HepG2 (cell line): ENCODE results near the gene ANXA11. TPM values are rescaled to one million over a fixed set of nuclear protein-coding genes. Genes with fewer than 3 reads are reported as not detected.

ENCODE experiments used
- ATAC-seq: fragments of 200-7000 bp; cut with Tn5 transposase; 3 replicates; pipeline ENCODE4 v1.9.1; 2020; ENCODE audit warnings: mild to moderate bottlenecking, moderate library complexity
- BruUV-seq: library from RNA; stranded (reverse); fragments of 400-500 nt; replicated peaks from 2 replicates; lab custom pipeline; 2021; lab: Mats Ljungman, UMichigan
- CTCF ChIA-PET: fragments of 300-600 bp; formaldehyde crosslinking; extraction: SDS; loops from one replicate; lab custom pipeline; 2021; ENCODE audit warnings: low total read pairs, inconsistent platforms, low intra/inter-chr PET ratio; lab: Yijun Ruan, JAX
- POLR2A ChIA-PET: fragments of 350-600 bp; sonication (Branson Sonifier 250); formaldehyde crosslinking; loops from one replicate; lab custom pipeline; 2020; ENCODE audit warnings: antibody characterized with exemption, inconsistent platforms; lab: Yijun Ruan, JAX
- DNase-seq: peaks from one replicate; pipeline ENCODE4 v3.0.0-alpha.2; 2015; ENCODE audit warnings: low spot score
- FAIRE-seq: peaks from 3 replicates; lab custom pipeline; 2011; peaks lifted over from hg19 to GRCh38; lab: Jason Lieb, UNC
- H2AFZ ChIP-seq: one replicate; pipeline ENCODE4 v1.6.1; 2011; ENCODE audit warnings: low read length, inconsistent platforms
- H3K27ac ChIP-seq: fragments of 300-600 bp; 3 replicates; pipeline ENCODE4 v1.8.0; 2011; ENCODE audit warnings: mixed run types, mild to moderate bottlenecking, mixed read lengths, low read length, inconsistent platforms; ENCODE audit not compliant: insufficient read depth; ENCODE audit errors: extremely low read length
- H3K27me3 ChIP-seq, 2 experiments: fragments of 200-600 bp in 1 of 2; 2 replicates in 1 of 2; 3 replicates in 1 of 2; pipeline versions ENCODE4 v1.6.0 to v1.8.0; 2011; ENCODE audit warnings: low read length in 2 of 2, mild to moderate bottlenecking in 2 of 2, moderate library complexity in 2 of 2, inconsistent platforms in 1 of 2; ENCODE audit not compliant: insufficient read depth in 2 of 2, control insufficient read depth in 1 of 2
- H3K36me3 ChIP-seq, 2 experiments: fragments of 200-600 bp in 1 of 2; replicated peaks in 1 of 2; 2 replicates in 1 of 2; 3 replicates in 1 of 2; pipeline versions ENCODE4 v1.5.1 to v1.8.0; 2011; ENCODE audit warnings: low read length in 2 of 2, inconsistent platforms in 1 of 2; ENCODE audit not compliant: insufficient read depth in 2 of 2, control insufficient read depth in 1 of 2
- H3K4me1 ChIP-seq: 2 replicates; pipeline ENCODE4 v1.5.1; 2012; ENCODE audit warnings: low read length, inconsistent platforms; ENCODE audit not compliant: insufficient read depth
- H3K4me2 ChIP-seq: 2 replicates; pipeline ENCODE4 v1.6.0; 2011; ENCODE audit warnings: low read depth, low read length, inconsistent platforms
- H3K4me3 ChIP-seq, 3 experiments: fragments of 200-600 bp in 1 of 3; sonication (generic), shearing (Covaris generic) in 1 of 3; replicated peaks in 1 of 3; 2 replicates each; pipeline ENCODE4 v1.5.1; 2011 to 2016; ENCODE audit warnings: low read length in 3 of 3, inconsistent platforms in 2 of 3, low read depth in 2 of 3, mild to moderate bottlenecking in 2 of 3, control low read depth in 1 of 3, mixed read lengths in 1 of 3; ENCODE audit not compliant: insufficient read depth in 1 of 3
- H3K79me2 ChIP-seq: one replicate; pipeline ENCODE4 v1.6.1; 2011; ENCODE audit warnings: low read length, inconsistent platforms; ENCODE audit not compliant: insufficient read depth
- H3K9ac ChIP-seq: 2 replicates; pipeline ENCODE4 v1.6.0; 2011; ENCODE audit warnings: mild to moderate bottlenecking, low read depth, low read length, inconsistent platforms; ENCODE audit not compliant: insufficient read depth
- H3K9me3 ChIP-seq: 2 replicates; pipeline ENCODE4 v1.5.1; 2012; ENCODE audit warnings: mild to moderate bottlenecking, low read length
- H4K20me1 ChIP-seq: 2 replicates; pipeline ENCODE4 v1.6.0; 2011; ENCODE audit warnings: inconsistent platforms, mild to moderate bottlenecking, low read length, moderate library complexity; ENCODE audit not compliant: insufficient read depth
- KLF16 ChIP-seq, 2 experiments: sonication (generic) in 1 of 2; formaldehyde crosslinking in 1 of 2; IDR thresholded peaks; 2 replicates each; pipeline versions ENCODE4 v1.6.1 to v1.8.0; 2016 to 2023; ENCODE audit warnings: missing genetic modification reagents in 2 of 2, missing compliant biosample characterization in 1 of 2
- MIER3 ChIP-seq: IDR thresholded peaks from 2 replicates; pipeline ENCODE4 v1.6.1; 2016; ENCODE audit warnings: missing compliant biosample characterization, borderline replicate concordance
- NCOA1 ChIP-seq: sonication (generic); formaldehyde crosslinking; IDR thresholded peaks from 2 replicates; pipeline ENCODE4 v1.9.0; 2021; ENCODE audit warnings: missing genetic modification reagents
- POGK ChIP-seq: sonication (generic); formaldehyde crosslinking; conservative IDR thresholded peaks from 2 replicates; pipeline ENCODE4 v1.8.0; 2022; ENCODE audit warnings: mild to moderate bottlenecking, moderate library complexity, missing genetic modification reagents
- PRDM4 ChIP-seq: sonication (generic); formaldehyde crosslinking; IDR thresholded peaks from 2 replicates; pipeline ENCODE4 v1.9.0; 2021; ENCODE audit warnings: missing genetic modification reagents, borderline replicate concordance
- SP2 ChIP-seq: sonication (generic); formaldehyde crosslinking; IDR thresholded peaks from 2 replicates; pipeline ENCODE4 v1.5.1; 2020; ENCODE audit warnings: mild to moderate bottlenecking, missing genetic modification reagents
- ZBTB42 ChIP-seq: sonication (generic); formaldehyde crosslinking; IDR thresholded peaks from 2 replicates; pipeline ENCODE4 v1.5.0; 2020; ENCODE audit warnings: mild to moderate bottlenecking, missing genetic modification reagents
- ZFP91 ChIP-seq: sonication (generic); formaldehyde crosslinking; IDR thresholded peaks from 2 replicates; pipeline ENCODE4 v1.9.0; 2022; ENCODE audit warnings: missing genetic modification reagents, mild to moderate bottlenecking, borderline replicate concordance
- ZNF260 ChIP-seq: sonication (generic); formaldehyde crosslinking; IDR thresholded peaks from 2 replicates; pipeline ENCODE4 v1.4.0; 2020; ENCODE audit warnings: missing genetic modification reagents, low read depth, mild to moderate bottlenecking, borderline replicate concordance
- ZNF446 ChIP-seq: sonication (generic); formaldehyde crosslinking; IDR thresholded peaks from 2 replicates; pipeline ENCODE4 v1.5.0; 2020; ENCODE audit warnings: mild to moderate bottlenecking, missing genetic modification reagents
- ZNF513 ChIP-seq: sonication (generic); formaldehyde crosslinking; conservative IDR thresholded peaks from 2 replicates; pipeline ENCODE4 v1.5.0; 2020; ENCODE audit warnings: missing genetic modification reagents
- ZNF800 ChIP-seq: sonication (generic); formaldehyde crosslinking; IDR thresholded peaks from 2 replicates; pipeline ENCODE4 v1.4.0; 2020; ENCODE audit warnings: missing genetic modification reagents
- WGBS: methylation state at CpG from one replicate; pipeline ENCODE4 v1.1.6; 2017; ENCODE audit warnings: low lambda C conversion rate; 5-methylcytosine and 5-hydroxymethylcytosine counted together
- in situ Hi-C: cut with HindIII; loops from 2 replicates; pipeline ENCODE4 v1.10.0; 2017; ENCODE audit warnings: low pct_unique_long_range_greater_than_20kb; ENCODE audit not compliant: extremely low pct_ligation_motif_present
- intact Hi-C: fragments of 100-400 bp; cut with micrococcal nuclease; formaldehyde crosslinking; loops from one replicate; pipeline ENCODE4 v1.10.0; 2022; ENCODE audit not compliant: unreplicated experiment
- polyA plus RNA-seq, 8 experiments: library from polyadenylated mRNA; depleted of rRNA in 3 of 8; stranded (reverse) in 7 of 8; unstranded in 1 of 8; fragments of >200 nt; fragmentation: Illumina TruSeq in 4 of 8; extraction: Trizol in 4 of 8; gene quantifications; 2 replicates each; pipeline versions ENCODE4 v1.2.1 to v1.2.3, GENCODE V29; 2011 to 2016; ENCODE audit warnings: low read depth in 4 of 8, missing spikeins in 1 of 8, mixed read lengths in 1 of 8; ENCODE audit not compliant: insufficient read depth in 1 of 8
- total RNA-seq, 5 experiments: library from RNA; depleted of rRNA; stranded (reverse); fragments of >200 nt; fragmentation: Illumina TruSeq; extraction: Trizol; gene quantifications; 2 replicates each; pipeline ENCODE4 v1.2.3, GENCODE V29; 2016; ENCODE audit warnings: low read depth in 1 of 5

Gene ANXA11
- total and polyA plus RNA-seq, 2 of the 13 experiments (the other 11 are each of a cell fraction or from before 2014, with no cell fraction given), result 30.6 to 51.5 TPM

GRCh38 chr10:80165173-80165572 is 40.2 kb downstream of the ANXA11 start:
- H3K4me3 ChIP-seq, result no peak overlapping the region
- ChIA-PET POLR2A (no interaction called here), CTCF (no interaction called here)
- WGBS, result 98% methylated on average over 7 of the region's 7 CpGs
- FAIRE-seq, result no peak
- no peak overlapping the region for H2AFZ ChIP-seq
- no peak for DNase-seq
- intact Hi-C loops, result no loop called here
- peak; percentile 32 for ATAC-seq
- in situ Hi-C loops, result no loop called here
- no peaks in the 10 kb centered on the region for H3K4me1 ChIP-seq
- no peak overlapping the region for H3K9ac ChIP-seq
- H3K27ac ChIP-seq, result no peak overlapping the region
- H3K9me3 ChIP-seq, result no peaks in the 10 kb centered on the region
- no peak for TF ChIP-seq MIER3
- no peak for TF ChIP-seq ZBTB42
- TF ChIP-seq SP2 (CRISPR knock-in tag), result no peak
- TF ChIP-seq POGK (CRISPR knock-in tag), result no peak
- TF ChIP-seq PRDM4 (CRISPR knock-in tag), result no peak
- no peak for TF ChIP-seq ZNF513 (CRISPR knock-in tag)
- TF ChIP-seq ZNF800 (CRISPR knock-in tag), result no peak
- no peak for TF ChIP-seq ZNF446 (CRISPR knock-in tag)
- no peak for TF ChIP-seq NCOA1 (CRISPR knock-in tag)
- no peak for TF ChIP-seq ZFP91 (CRISPR knock-in tag)
- no peak for TF ChIP-seq ZNF260 (CRISPR knock-in tag)
- no peak for TF ChIP-seq KLF16 (CRISPR knock-in tag; IDR thresholded peaks at IDR 0.05)
- H4K20me1 ChIP-seq, result no peaks in the 10 kb centered on the region
- H3K36me3 ChIP-seq, result peaks cover 8 to 40% of the 10 kb centered on the region in 2 experiments; a peak in 4 of 5 replicates
- no peaks in the 10 kb centered on the region for H3K79me2 ChIP-seq
- no TSS peak for BruUV-seq
- H3K4me2 ChIP-seq, result no peak overlapping the region
- no peaks in the 10 kb centered on the region for H3K27me3 ChIP-seq
